HCT116 (cell line): ENCODE measurements around the gene GSTA3. TPM values are rescaled to one million over a fixed set of nuclear protein-coding genes. Genes with fewer than 3 reads are reported as not detected.
"Not testable (repeated sequence)": the region's sequence is repeated elsewhere in the genome, so short reads cannot be mapped to it uniquely, and the experiment has no call there.

ENCODE experiments used
- ATAC-seq: fragments of 200-7000 bp; cut with Tn5 transposase; 2 replicates; pipeline ENCODE4 v1.9.1; 2020; ENCODE audit warnings: mild to moderate bottlenecking, moderate library complexity
- BruUV-seq: library from RNA; stranded (reverse); fragments of 400-500 nt; replicated peaks from 2 replicates; lab custom pipeline; 2021; lab: Mats Ljungman, UMichigan
- CTCF ChIA-PET: fragments of 300-600 bp; sonication (Branson Sonifier 250); formaldehyde crosslinking; loops from one replicate; lab custom pipeline; 2021; ENCODE audit warnings: antibody characterized with exemption; lab: Charles Lee
- POLR2A ChIA-PET: fragments of 300-600, 350-600 bp; sonication (Branson Sonifier 250); formaldehyde crosslinking; loops from one replicate; lab custom pipeline; 2021; ENCODE audit warnings: antibody characterized with exemption; lab: Charles Lee
- RAD21 ChIA-PET, 2 experiments: fragments of 300-600 bp; sonication (Branson Sonifier 250); formaldehyde crosslinking; loops; one replicate each; lab custom pipeline; 2023; ENCODE audit warnings: low total read pairs in 2 of 2; ENCODE audit not compliant: uncharacterized antibody in 2 of 2, unreplicated experiment in 2 of 2, low non-redundant PET in 1 of 2; lab: Charles Lee
- DNase-seq: peaks from one replicate; pipeline ENCODE4 v3.0.0-alpha.2; 2010; ENCODE audit warnings: low read depth, low spot score
- H2AFZ ChIP-seq: fragments of 200-600 bp; shearing (Covaris generic), sonication (generic); 2 replicates; pipeline ENCODE4 v1.6.1; 2017; ENCODE audit warnings: low read depth, mixed run types, mixed read lengths, antibody characterized with exemption, low read length; ENCODE audit not compliant: poor library complexity, severe bottlenecking
- H3K27ac ChIP-seq: 2 replicates; pipeline ENCODE4 v1.5.1; 2012; ENCODE audit warnings: low read depth, low read length
- H3K27me3 ChIP-seq: fragments of 200-600 bp; sonication (generic); 2 replicates; pipeline ENCODE4 v1.6.1; 2016; ENCODE audit warnings: mixed run types, low read length, mixed read lengths; ENCODE audit not compliant: insufficient read depth
- H3K36me3 ChIP-seq, 2 experiments: fragments of 200-500 bp in 1 of 2; fragments of 200-600 bp in 1 of 2; sonication (Bioruptor generic) in 1 of 2; sonication (generic) in 1 of 2; 2 replicates each; pipeline versions ENCODE4 v1.5.1 to v1.6.1; 2014 to 2016; ENCODE audit warnings: low read length in 2 of 2, inconsistent platforms in 1 of 2, mixed read lengths in 1 of 2, mixed run types in 1 of 2; ENCODE audit not compliant: insufficient read depth in 2 of 2, control insufficient read depth in 1 of 2
- H3K4me1 ChIP-seq, 2 experiments: fragments of 200-600 bp in 1 of 2; sonication (generic) in 1 of 2; 2 replicates each; pipeline versions ENCODE4 v1.5.1 to v1.6.1; 2012 to 2017; ENCODE audit warnings: low read length in 2 of 2, inconsistent platforms in 1 of 2, mild to moderate bottlenecking in 1 of 2, mixed read lengths in 1 of 2, mixed run types in 1 of 2, moderate library complexity in 1 of 2; ENCODE audit not compliant: insufficient read depth in 2 of 2, control insufficient read depth in 1 of 2
- H3K4me2 ChIP-seq: fragments of 200-600 bp; sonication (generic); 2 replicates; pipeline ENCODE4 v1.6.1; 2017; ENCODE audit warnings: mixed run types, low read length, mixed read lengths
- H3K4me3 ChIP-seq, 2 experiments: fragments of 200-600 bp in 1 of 2; sonication (generic) in 1 of 2; replicated peaks in 1 of 2; 2 replicates each; pipeline ENCODE4 v1.5.1; 2011 to 2016; ENCODE audit warnings: low read length in 2 of 2, control low read depth in 1 of 2, low read depth in 1 of 2, mild to moderate bottlenecking in 1 of 2, mixed read lengths in 1 of 2, mixed run types in 1 of 2
- H3K79me2 ChIP-seq: fragments of 200-600 bp; sonication (generic); 2 replicates; pipeline ENCODE4 v1.6.1; 2017; ENCODE audit warnings: mild to moderate bottlenecking, mixed run types, low read length, moderate library complexity, mixed read lengths; ENCODE audit not compliant: insufficient read depth
- H3K9ac ChIP-seq: fragments of 200-600 bp; sonication (generic); 2 replicates; pipeline ENCODE4 v1.6.1; 2016; ENCODE audit warnings: low read length, mixed read lengths
- H3K9me2 ChIP-seq: fragments of 200-600 bp; sonication (generic), shearing (Covaris generic); 2 replicates; pipeline ENCODE4 v1.6.1; 2017; ENCODE audit warnings: mixed run types, mild to moderate bottlenecking, moderate library complexity; ENCODE audit not compliant: insufficient read depth
- H3K9me3 ChIP-seq, 2 experiments: fragments of 200-500 bp in 1 of 2; fragments of 200-600 bp in 1 of 2; sonication (Bioruptor generic) in 1 of 2; sonication (generic) in 1 of 2; 2 replicates each; pipeline ENCODE4 v1.6.1; 2014 to 2017; ENCODE audit warnings: low read length in 2 of 2, mixed read lengths in 2 of 2, inconsistent platforms in 1 of 2, low read depth in 1 of 2, mild to moderate bottlenecking in 1 of 2, mixed run types in 1 of 2, moderate library complexity in 1 of 2; ENCODE audit not compliant: control insufficient read depth in 1 of 2, insufficient read depth in 1 of 2
- H4K20me1 ChIP-seq: fragments of 200-600 bp; sonication (generic), shearing (Covaris generic); 2 replicates; pipeline ENCODE4 v1.6.1; 2017; ENCODE audit warnings: mixed run types, mild to moderate bottlenecking, moderate library complexity; ENCODE audit not compliant: insufficient read depth
- EGR1 ChIP-seq: IDR thresholded peaks from 2 replicates; pipeline ENCODE4 v1.6.1; 2012; ENCODE audit warnings: low read depth
- POLR2AphosphoS5 ChIP-seq: IDR thresholded peaks from 2 replicates; pipeline ENCODE4 v1.6.1; 2011; ENCODE audit warnings: mild to moderate bottlenecking, low read depth, low read length, moderate library complexity
- RAD21 ChIP-seq: IDR thresholded peaks from 2 replicates; pipeline ENCODE4 v1.6.1; 2012; ENCODE audit warnings: low read depth, mild to moderate bottlenecking
- ZNF274 ChIP-seq: fragments of 200-500 bp; sonication (Bioruptor generic); IDR thresholded peaks from 2 replicates; pipeline ENCODE4 v1.6.1; 2014; ENCODE audit warnings: mild to moderate bottlenecking, low read depth, low read length, inconsistent platforms
- intact Hi-C: fragments of 100-400 bp; cut with micrococcal nuclease; formaldehyde crosslinking; loops from 2 replicates; pipeline ENCODE4 v1.10.0; 2022
- total RNA-seq: library from RNA; stranded (reverse); gene quantifications from one replicate; pipeline ENCODE4 v1.2.1, GENCODE V29; 2021; ENCODE audit not compliant: unreplicated experiment
- TF ChIP-seq, protein P1 (sequence below): IDR thresholded peaks from 2 replicates; pipeline ENCODE4 v1.6.1; 2012
- TF ChIP-seq, protein P2 (sequence below): IDR thresholded peaks from 2 replicates; pipeline ENCODE4 v1.6.1; 2011; ENCODE audit warnings: mild to moderate bottlenecking, low read length, moderate library complexity; ENCODE audit not compliant: insufficient replicate concordance; ENCODE audit errors: extremely low read depth

Gene GSTA3
- total RNA-seq, 1 experiment from 2014 or later: not detected

DNA sequence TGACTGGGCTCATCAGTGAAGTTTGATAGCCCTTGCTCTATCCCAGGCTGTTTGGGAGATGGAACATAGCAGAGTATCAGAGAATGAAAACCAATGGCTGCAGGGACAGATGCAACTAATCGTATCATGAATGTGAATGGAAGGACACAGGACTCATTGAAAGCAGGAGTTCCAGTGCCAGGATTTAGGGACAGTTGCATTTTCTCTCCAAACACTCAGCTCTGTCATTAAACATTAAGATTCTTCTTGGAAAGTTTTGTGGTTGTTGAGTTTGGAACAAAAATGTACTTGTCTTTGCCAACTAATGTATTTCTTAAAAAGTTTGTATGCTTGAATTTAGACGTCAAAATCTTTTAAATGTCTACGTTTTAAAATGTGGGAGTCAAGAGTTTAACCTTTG lies 37.9 kb downstream of the GSTA3 start:
- H3K4me2 ChIP-seq: no peak overlapping the region
- H3K79me2 ChIP-seq: no peaks in the 10 kb centered on the region
- no peak overlapping the region for H3K4me3 ChIP-seq
- no peak overlapping the region for H2AFZ ChIP-seq
- ChIA-PET CTCF (interaction anchor here (0.5 kb wide), 1 partner anchor 258 kb away, joined by 3 read pairs; no protein-coding TSS in a partner anchor), POLR2A (no interaction called here), RAD21 (no interaction called here)
- intact Hi-C loops: no loop called here
- H3K27ac ChIP-seq: no peak overlapping the region
- no TSS peak for BruUV-seq
- DNase-seq (no peak), ATAC-seq (no peak)
- no peak overlapping the region for H3K9ac ChIP-seq
- no peaks in the 10 kb centered on the region; the same call in none of the 2 replicates for H3K27me3 ChIP-seq
- no peaks in the 10 kb centered on the region for H3K36me3 ChIP-seq
- no peaks in the 10 kb centered on the region for H3K9me2 ChIP-seq
- TF ChIP-seq, protein P1, sequence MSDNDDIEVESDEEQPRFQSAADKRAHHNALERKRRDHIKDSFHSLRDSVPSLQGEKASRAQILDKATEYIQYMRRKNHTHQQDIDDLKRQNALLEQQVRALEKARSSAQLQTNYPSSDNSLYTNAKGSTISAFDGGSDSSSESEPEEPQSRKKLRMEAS: no peak
- TF ChIP-seq ZNF274 (no peak), EGR1 (no peak), RAD21 (no peak), POLR2AphosphoS5 (no peak)
- TF ChIP-seq, protein P2, sequence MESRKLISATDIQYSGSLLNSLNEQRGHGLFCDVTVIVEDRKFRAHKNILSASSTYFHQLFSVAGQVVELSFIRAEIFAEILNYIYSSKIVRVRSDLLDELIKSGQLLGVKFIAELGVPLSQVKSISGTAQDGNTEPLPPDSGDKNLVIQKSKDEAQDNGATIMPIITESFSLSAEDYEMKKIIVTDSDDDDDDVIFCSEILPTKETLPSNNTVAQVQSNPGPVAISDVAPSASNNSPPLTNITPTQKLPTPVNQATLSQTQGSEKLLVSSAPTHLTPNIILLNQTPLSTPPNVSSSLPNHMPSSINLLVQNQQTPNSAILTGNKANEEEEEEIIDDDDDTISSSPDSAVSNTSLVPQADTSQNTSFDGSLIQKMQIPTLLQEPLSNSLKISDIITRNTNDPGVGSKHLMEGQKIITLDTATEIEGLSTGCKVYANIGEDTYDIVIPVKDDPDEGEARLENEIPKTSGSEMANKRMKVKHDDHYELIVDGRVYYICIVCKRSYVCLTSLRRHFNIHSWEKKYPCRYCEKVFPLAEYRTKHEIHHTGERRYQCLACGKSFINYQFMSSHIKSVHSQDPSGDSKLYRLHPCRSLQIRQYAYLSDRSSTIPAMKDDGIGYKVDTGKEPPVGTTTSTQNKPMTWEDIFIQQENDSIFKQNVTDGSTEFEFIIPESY: no peak
- H4K20me1 ChIP-seq: no peaks in the 10 kb centered on the region
- peaks cover 0 to 2% of the 10 kb centered on the region in 2 experiments; a peak in 2 of 4 replicates for H3K4me1 ChIP-seq
- H3K9me3 ChIP-seq: no peaks in the 10 kb centered on the region

DNA sequence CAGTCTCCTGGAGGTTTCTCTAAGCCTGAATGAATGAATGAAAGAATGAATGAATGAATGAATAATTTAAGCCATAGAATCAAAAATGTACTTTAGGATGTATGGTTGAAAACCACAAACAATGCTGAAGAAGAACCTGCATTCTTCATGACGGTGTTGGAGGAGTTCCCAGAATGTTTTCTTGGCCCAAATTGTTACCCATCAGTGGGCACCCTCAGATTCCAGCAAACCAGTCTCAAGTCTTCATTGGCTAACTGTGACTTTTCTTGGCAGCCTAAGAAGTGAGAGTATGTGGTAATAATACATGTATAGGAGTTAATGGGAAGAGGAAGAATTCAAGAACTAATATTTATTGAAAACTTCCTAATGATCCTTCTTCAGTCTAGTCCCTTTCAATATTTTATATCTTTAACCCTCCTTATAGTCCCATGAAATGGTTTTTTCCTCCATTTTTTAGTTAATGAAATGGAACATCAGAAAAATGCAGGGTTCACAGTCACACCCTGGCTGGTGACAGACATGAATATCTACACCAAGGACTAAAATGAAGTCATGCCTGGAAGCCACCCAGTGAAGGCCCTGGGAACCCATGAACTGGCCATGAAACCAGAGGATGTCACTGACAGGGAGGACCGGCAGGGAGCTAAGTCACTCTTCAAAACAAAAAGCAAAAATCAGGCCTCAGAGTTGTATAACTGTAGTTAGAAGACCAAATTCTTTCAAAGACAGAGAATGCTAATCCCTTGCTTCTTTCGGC lies 39.0 kb downstream of the GSTA3 start:
- H3K27ac ChIP-seq, H3K9me3 ChIP-seq, H4K20me1 ChIP-seq, H3K27me3 ChIP-seq, CTCF ChIA-PET, H3K4me1 ChIP-seq, H3K4me3 ChIP-seq, POLR2A ChIA-PET, H3K9me2 ChIP-seq, DNase-seq, ATAC-seq, H3K36me3 ChIP-seq, H3K4me2 ChIP-seq, H3K79me2 ChIP-seq, intact Hi-C loops, H3K9ac ChIP-seq, BruUV-seq, RAD21 ChIA-PET, H2AFZ ChIP-seq: not testable (repeated sequence)

- BruUV-seq, POLR2A ChIA-PET, H3K4me3 ChIP-seq, H3K36me3 ChIP-seq, RAD21 ChIA-PET, CTCF ChIA-PET, ATAC-seq, DNase-seq, H3K9me3 ChIP-seq, H3K27ac ChIP-seq, H3K4me2 ChIP-seq, intact Hi-C loops, H3K9me2 ChIP-seq, H2AFZ ChIP-seq, H3K27me3 ChIP-seq, H3K9ac ChIP-seq, H3K79me2 ChIP-seq, H3K4me1 ChIP-seq, H4K20me1 ChIP-seq: not testable (repeated sequence)
Measured at GRCh38 chr6:52868899-52869298, 40.6 kb downstream of the GSTA3 start.
